NCI-H510A treated with DMSO at 0.1 percent for 48 hours (cell line): Measurements from ENCODE around the gene TMEM120B.

Experiments
- DNase-seq: peaks from one replicate; lab custom pipeline; 2025; lab: John Stamatoyannopoulos, UW

The TMEM120B gene

DNA sequence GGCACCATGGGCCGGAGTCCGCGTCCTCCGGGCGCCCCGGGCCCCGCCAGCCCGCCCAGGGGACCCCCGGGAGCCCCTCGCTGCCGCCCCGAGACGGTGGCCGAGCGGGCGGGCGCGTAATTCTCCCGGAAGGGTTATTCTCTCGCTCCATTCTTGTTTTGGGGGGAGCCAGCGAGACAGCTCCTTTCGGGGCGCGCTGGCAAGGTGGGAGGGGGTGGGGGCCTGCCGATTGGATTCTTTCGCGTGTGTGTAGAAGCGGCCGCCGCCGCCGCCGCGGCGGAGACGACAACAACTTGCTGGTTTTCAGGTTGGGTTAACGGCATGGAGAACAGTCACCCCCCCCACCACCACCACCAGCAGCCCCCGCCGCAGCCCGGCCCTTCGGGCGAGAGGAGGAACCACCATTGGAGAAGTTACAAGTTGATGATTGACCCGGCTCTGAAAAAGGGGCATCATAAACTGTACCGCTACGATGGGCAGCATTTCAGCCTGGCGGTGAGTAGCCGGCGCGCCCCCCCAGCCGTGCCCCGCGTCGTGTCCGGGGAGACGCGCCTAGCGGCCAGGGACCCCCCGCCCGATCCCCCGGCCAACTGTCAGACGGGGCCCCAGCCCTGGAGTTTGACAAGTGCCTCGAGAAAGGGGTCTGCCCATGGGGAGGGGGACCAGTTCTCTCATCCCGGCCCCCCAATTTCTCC, 92.0 kb downstream of the TMEM120B start:
- no peak for DNase-seq

DNA sequence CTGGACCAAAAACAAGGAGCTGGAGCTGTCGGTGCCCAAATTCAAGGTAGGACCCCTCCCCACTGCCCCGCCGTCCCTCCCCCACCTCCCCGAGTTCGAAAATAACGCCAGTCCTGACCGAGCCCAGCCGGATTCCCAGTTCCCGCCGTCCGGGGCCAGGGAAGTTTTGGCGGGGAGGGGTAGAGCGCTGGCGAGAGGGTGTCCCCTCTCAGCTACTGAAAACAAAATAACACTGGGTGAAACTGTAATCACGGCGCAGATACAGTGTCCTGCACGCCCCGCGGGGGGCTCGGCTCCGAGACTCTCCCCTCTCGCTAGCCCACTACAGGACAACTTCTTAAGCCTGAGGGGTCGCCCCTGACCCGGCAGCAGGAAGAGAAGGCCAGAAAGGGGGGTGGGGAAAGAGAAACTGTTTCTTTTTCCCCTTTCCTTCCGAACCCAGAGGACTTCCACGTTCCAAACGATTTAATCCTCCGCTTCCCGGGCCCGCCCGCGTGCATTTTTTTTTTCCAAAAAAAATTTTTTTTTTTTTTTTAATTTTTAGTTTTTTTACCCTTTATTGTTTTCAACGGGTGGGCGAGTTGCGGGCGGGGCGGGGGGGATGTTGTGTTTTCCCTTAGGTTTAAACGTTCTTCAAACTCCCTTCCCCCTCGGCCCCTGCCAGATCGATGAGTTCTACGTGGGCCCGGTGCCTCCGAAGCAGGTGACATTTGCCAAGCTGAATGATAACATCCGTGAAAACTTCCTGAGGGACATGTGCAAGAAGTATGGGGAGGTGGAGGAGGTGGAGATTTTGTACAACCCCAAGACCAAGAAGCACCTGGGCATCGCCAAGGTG, 92.8 kb downstream of the TMEM120B start:
- no peak for DNase-seq

DNA sequence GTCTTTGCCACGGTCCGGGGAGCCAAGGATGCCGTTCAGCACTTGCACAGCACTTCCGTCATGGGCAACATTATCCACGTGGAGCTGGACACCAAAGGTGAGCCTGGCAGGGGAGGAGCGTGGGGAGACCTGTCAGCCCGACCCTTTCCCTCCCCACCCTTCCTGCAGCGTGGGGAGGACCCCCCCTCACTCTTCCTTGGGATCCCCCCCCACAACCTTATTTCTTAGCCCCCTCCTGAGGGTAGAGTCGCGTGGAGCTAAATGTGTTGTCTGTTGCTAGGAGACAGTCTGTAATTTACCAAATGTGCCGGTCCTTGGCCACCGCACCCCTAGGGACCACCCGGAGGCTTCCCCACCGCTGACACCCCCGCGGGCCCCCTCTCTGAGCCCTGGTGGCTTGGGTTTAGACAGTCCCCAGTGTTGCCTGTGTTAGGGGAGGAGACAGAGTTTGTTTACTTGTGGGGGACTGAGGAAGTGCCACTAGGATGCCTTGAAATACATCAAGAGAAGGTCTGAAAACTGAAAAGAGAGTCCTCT, 93.5 kb downstream of the TMEM120B start:
- DNase-seq, result no peak

DNA sequence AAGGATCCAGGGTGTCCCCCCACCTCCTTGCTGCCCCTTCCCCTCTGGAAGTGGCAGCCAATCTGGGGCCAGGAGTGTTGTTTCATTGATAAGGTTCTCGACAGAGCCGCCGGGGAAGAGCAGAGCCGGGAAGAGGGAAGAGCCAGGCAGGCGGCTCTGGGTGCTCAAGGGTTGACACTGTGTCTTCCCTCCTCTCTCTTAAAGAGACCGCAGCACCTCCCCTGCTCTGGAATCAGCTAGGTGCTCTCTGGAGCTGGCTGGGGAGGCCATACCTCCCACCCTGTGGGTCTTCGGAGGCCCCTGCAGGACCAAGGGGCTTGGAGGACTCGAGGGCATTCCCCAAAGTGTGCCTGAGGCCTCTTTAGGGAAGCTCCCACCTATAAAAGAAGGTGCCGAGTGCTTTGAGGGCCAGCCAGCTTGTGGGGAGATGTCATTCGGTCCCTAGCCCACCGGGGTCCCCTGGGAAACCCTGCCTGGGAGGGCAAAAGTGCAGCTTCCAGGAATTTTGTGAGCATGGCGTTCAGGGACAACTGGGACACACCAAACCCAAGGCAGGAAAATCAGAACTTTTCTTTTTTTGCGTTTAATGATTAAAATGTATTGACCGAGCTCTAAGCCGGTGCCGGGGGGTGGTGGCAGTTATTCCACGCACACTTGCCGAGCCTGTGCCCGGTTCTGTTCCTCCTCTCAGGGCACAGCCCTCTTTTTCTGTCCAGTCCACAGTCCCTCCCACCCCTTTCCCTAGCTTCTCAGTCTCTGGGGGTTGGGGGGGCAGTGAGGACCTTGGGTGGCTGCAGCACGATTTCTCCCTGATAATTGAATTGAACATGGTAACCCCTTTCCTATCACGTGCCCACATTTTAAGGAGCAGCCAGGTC, 94.2 kb downstream of the TMEM120B start:
- DNase-seq, result peak; percentile 34

DNA sequence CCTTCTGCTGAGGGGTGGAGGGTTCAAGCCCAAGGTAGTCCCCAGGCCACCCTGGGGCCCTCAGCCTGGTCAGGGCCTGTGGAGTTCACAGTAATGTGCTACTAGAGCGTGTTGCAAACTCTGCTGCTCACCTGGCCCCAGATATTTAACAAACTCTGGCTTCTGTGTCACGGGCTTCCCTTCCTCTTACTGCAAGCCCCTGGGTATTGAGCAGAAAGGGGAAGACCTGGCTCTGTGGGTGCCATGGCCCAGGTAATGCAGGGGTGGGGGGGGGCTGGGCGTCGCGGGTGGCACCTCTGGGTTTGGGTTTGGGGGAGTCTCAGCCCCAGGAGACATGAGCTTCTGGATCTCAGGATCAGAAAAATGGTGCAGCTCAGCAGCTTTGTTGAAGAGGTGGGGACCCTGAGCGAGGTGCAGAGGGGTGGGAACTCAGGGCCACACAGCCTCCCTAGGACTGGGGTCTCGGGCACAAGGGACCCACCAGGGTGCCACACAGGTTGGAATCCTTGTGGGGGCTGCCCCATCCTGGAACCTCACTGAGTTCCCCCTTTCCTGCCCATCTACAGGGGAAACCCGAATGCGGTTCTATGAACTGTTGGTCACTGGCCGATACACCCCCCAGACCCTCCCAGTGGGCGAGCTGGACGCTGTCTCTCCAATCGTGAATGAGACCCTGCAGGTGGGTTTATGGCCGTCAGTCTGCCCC, 95.2 kb downstream of the TMEM120B start:
- no peak for DNase-seq

DNA sequence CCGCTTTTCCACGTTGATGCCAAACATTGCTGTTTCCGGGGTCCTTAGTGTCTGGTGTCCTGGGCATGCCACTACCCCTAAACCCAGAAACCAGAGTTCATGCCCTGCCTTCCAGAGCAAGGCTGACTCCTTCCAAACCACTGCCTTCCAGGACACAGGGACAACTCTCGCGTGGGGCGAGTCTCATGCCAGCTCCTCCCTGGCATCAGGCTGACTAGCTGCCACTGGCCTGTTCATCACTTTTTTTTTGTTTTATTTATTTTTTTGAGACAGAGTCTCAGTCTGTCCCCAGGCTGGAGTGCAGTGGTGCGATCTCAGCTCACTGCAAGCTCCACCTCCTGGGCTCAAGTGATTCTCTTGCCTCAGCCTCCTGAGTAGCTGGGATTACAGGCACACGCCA, 96.1 kb downstream of the TMEM120B start:
- no peak for DNase-seq

DNA sequence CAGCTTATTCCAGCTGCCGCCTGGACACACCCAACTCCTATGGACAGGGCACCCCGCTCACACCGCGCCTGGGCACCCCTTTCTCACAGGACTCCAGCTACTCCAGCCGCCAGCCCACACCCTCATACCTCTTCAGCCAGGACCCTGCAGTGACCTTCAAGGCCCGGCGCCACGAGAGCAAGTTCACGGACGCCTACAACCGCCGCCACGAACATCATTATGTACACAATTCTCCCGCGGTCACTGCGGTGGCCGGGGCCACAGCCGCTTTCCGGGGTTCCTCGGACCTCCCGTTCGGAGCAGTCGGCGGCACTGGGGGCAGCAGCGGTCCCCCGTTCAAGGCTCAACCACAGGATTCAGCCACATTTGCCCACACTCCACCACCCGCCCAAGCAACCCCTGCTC, 97.2 kb downstream of the TMEM120B start:
- DNase-seq, result no peak

DNA sequence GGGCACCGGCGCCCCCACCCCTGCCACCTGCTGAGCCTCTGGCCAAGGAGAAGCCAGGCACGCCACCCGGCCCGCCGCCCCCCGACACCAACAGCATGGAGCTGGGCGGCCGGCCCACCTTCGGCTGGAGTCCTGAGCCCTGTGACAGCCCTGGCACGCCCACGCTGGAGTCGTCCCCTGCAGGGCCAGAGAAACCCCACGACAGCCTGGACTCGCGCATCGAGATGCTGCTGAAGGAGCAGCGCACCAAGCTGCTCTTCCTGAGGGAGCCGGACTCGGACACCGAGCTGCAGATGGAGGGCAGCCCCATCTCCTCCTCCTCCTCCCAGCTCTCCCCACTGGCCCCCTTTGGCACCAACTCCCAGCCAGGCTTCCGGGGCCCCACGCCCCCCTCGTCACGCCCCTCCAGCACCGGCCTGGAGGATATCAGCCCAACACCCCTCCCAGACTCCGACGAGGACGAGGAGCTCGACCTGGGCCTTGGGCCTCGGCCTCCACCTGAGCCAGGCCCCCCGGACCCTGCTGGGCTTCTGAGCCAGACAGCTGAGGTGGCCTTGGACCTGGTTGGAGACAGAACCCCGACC, 97.8 kb downstream of the TMEM120B start:
- DNase-seq, result no peak

DNA sequence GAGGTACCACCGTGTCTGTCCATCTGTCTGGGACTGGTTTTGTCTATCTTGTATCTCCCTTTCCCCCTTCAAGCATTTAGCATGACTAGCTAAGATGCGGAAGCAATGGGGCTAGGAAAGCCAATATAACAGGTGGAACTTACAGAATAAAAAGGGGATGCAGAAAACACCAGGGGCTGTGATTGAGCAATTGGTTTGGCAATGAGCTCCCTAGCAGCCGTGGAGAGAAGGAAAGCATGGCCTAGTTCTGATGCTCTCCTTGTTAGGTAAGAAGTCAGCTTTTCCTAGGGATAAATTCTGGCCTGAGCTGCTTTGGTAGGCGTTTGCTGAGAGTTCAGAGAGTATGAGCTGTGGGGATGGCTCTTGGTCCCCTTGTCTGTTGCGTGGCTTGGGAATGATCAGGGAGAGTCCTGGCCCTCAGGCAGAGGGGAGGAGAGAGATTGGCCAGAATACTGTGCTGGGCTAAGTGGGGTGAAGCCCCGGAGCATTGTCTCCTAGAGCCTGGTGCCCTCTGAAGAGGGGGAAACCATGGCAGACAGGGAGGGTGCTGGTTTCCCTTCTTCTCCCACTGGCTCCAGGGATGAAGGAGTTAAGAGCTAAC, 98.4 kb downstream of the TMEM120B start:
- DNase-seq, result no peak

DNA sequence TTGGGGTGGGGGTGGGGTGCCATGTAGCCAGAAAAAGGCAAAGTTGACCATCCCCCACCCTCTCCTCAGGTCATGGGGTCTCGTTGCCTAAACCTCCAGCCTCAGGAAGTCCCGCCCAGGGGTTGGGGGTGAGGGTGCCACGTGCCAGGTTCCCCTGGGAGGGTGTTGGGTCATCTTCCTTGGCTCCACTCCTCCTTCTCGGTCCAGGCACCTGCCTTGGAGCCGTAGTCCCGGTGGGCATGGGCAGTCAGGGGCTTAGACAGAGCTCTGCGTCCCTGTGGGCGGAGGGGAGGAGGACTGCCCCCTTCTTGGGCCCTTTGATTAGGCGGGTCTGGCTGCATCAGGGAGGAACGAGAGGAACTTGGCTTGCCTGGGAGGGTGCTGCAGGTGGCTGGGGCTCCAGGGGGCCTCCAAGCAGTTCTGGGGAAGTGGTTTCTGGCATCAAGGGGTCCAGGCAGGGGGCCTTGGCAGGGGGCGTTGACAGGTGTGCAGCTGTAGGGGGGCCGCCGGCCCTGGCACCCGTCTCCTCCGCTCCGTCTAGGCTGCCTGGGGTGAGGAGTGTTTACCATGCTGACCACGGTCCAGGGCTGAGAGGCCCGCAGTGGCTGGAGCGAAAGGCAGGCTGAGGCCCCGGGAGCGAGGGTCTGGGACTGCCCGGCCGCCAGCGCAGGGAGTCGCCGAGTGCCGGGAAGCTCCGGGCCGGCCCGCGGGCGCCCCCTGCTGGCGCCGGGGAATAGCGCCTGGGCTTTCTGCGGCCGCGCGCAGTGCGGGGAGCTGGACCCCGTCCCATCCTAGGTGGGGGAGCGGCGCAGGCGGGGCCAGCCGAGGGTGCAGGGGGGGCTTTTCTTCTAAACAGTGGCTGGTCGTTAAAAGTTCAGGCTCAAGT, 99.1 kb downstream of the TMEM120B start:
- peak; percentile 75 for DNase-seq

DNA sequence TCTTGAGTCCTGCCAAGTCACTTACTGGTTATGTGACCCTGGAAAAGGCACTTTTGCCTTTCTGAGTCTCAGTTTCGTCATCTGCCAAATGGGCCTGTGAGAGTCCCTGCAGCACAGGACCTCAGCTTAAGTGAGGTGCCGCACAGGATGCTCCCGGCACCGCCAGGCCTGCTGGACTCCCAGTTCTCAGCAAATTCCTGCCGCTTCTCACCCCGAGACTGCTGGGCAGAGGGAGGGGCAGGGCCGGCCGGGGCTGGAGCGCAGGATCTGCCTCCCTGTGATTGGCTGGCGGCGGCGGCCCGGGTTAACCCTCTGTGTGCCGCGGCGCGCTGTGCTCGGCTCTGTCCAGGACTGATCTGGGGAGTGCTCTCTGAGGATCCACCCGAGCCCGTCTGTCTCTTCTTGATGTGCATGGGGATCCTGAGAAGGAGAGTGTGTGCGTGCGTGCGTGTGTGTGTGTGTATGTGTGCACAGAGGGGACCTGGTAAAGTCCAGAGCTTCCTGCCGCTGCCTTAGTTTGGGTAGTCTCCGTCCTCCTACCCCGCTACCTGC, 99.8 kb downstream of the TMEM120B start:
- peak; percentile 81 for DNase-seq

DNA sequence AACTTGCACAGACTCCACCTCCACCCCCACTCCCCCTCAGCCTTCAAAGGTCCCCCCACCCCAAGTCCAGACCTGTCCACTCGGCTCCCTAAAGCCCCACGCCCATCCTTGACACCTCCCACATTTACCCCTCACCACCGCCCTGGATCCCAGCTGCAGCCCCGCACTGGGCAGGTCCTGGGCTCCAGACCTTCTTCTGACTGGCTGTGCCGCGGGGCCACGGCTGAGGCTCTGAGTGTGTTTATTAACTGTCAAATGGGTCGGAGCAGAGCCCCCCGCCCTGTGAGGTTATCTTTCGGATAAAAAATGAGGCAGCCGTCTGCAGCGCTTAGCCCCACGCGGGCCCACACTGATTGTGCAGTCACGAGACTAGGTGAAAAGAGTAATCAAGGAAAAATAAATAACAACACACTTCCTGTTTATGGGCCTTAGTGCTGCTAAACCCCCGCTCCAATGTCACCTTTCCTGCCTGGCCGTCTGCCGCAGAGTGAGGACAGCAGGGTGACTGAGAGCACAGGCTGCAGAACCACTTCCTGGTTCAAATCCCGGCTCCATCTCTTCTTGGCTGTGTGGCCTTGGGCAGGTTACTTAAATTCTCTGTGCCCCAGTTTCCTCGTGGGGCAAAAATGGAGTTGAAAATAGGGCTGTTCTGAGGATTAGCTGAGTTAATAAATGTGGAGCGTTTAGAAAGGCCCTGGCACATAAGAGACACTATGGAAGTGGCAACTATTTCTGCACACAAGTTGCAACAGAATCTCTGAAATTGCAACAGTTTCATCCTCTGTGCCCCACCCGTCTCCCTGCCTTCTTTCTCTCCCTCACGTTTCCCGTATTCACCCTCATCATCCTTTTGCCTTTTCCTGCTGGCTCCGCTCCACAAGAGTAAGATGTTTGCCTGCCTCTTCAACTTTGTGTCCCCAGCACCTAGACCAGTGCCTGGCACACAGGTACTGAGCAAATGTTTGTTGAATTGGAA, 100.7 kb downstream of the TMEM120B start:
- no peak for DNase-seq

DNA sequence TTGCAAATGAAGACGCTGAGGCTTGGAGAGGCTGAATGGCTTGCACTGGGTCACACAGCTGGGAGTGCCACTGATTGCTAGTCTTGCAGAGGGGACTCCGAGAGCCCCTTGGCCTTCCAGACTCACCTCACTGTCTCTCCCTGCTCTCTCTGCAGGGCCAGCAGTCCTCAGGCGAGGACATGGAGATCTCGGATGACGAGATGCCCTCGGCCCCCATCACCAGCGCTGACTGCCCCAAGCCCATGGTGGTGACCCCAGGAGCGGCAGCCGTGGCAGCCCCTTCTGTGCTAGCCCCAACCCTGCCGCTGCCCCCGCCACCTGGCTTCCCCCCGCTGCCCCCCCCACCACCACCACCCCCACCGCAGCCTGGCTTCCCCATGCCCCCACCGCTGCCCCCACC, 101.4 kb downstream of the TMEM120B start:
- DNase-seq, result no peak

DNA sequence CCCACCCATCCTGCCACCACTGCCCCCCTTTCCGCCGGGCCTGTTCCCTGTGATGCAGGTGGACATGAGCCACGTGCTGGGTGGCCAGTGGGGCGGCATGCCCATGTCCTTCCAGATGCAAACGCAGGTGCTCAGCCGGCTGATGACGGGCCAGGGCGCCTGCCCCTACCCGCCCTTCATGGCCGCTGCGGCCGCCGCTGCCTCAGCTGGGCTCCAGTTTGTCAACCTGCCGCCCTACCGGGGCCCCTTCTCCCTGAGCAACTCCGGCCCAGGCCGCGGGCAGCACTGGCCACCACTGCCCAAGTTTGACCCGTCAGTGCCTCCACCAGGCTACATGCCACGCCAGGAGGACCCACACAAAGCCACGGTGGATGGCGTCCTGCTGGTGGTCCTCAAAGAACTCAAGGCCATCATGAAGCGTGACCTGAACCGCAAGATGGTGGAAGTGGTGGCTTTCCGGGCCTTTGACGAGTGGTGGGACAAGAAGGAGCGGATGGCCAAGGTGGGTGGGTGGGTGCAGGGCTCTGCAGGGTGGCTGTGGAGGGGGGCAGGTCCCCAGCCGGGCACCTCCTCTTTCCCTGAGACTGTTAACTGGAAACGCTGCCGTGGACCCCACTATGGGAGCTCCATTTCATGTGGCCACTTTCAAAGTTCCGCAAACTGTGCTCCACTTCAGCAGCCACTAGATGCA, 102.0 kb downstream of the TMEM120B start:
- no peak for DNase-seq

DNA sequence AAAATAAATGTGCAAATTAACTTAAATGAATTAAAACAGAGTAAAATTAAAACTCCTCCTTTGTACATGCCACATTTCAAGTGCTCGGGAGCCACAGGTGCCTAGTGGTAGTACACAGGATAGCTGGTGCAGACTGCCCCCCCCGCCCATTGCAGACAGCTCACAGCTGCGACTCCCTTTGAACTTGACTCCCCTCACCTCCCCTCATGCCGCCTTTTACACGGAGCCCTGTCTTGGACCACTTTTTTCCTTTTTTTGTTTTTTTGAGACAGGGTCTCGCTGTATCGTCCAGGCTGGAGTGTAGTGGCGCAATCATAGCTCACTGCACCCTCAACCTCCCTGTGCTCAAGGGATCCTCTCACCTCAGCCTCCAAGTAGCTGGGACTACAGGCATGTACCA, 102.7 kb downstream of the TMEM120B start:
- no peak for DNase-seq

DNA sequence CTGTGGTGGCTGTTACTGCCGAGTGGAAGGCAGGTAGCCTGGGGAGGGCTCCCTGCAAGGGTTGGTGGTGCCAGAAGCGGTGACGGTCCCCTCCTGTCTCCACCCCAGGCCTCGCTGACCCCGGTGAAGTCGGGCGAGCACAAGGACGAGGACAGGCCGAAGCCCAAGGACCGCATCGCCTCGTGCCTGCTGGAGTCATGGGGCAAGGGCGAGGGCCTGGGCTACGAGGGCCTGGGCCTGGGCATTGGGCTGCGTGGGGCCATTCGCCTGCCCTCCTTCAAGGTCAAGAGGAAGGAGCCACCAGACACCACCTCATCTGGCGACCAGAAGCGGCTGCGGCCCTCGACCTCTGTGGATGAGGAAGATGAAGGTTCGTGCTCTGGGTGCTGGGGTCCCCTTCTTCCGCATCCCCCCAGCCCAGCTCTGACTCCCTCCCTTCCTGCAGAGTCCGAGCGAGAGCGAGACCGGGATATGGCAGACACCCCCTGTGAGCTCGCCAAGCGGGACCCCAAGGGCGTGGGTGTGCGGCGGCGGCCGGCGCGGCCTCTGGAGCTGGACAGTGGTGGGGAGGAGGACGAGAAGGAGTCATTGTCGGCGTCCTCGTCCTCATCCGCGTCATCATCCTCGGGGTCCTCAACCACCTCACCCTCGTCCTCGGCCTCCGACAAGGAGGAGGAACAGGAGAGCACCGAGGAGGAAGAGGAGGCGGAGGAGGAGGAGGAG, 104.5 kb downstream of the TMEM120B start:
- no peak for DNase-seq

DNA sequence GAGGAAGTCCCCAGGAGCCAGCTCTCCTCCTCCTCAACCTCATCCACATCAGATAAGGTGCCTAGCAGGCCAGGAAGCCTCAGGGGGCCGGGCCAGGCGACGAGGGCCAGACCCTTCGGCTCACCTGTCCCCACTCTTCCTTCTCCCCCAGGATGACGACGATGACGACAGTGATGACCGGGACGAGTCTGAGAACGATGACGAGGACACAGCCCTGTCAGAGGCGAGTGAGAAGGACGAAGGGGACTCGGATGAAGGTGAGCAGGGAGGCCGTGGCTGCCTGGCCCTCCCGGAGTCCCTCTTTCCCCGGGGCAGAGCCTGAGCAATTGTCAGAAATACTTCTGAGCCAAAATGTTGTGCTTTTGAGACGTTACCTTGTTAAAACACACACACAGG, 105.1 kb downstream of the TMEM120B start:
- no peak for DNase-seq
